ENCODE measurements around the gene DMRTC1.
"Not testable (repeated sequence)": the region's sequence is repeated elsewhere in the genome, so short reads cannot be mapped to it uniquely, and the experiment has no call there.

The DMRTC1 gene

DNA sequence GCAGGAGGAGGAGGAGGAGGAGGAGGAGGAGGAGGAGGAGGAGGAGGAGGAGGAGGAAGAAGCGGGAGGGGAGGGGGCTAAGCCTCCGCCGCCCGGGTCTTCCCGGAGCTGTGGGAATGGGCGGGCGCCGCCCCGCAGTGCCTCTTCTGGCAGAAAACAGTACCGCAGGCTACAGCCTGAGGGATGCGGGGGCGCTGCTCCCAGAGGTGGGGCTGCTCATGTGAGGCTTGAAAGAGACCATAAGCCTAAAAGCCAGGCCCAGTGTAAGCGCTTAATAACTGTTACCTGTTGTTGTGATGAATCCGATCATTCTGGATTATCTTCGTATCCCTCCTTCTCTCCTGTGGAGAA, at the start of gene DMRTC1:
Gene DMRTC1 (minus strand): TSS at position 19 of the 351 bp plus-strand sequence. CDS start 68,143 bp downstream, outside the sequence.
- not testable (repeated sequence) for DNase-seq

DNA sequence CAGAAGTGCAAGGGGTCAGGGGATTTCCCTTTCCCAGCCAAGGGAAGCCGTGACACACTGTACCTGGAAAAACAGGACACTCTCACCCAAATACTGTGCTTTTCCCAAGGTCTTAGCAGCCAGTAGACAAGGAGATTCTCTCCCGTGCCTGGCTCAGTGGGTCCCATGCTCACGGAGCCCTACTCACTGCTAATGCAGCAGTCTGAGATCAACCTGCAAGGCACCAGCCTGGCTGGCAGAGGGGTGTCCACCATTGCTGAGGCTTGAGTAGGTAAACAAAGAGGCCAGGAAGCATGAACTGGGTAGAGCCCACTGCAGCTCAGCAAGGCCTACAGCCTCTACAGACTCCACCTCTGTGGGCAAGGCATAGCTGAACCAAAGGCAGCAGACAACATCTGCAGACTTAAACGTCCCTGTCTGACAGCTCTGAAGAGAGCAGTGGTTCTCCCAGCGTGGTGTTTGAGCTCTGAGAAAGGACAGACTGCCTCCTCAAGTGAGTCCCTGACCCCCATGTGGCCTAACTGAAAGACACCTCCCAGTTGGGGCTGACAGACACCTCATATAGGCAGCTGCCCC, 37.3 kb upstream of the DMRTC1 start:
- DNase-seq = not testable (repeated sequence)

- DNase-seq = not testable (repeated sequence)
Observed at GRCh38 chrX:72974885-72975284, 31.2 kb upstream of the DMRTC1 start.

- not testable (repeated sequence) for DNase-seq
Observed at GRCh38 chrX:72971859-72972258, 28.2 kb upstream of the DMRTC1 start.

- not testable (repeated sequence) for DNase-seq
Observed at GRCh38 chrX:72959971-72960370, 16.3 kb upstream of the DMRTC1 start.

- DNase-seq = not testable (repeated sequence)
Observed at GRCh38 chrX:72943035-72943818, 410 bp downstream of the DMRTC1 start.

- not testable (repeated sequence) for DNase-seq
Observed at GRCh38 chrX:72942272-72942671, 1.4 kb downstream of the DMRTC1 start.

DNA sequence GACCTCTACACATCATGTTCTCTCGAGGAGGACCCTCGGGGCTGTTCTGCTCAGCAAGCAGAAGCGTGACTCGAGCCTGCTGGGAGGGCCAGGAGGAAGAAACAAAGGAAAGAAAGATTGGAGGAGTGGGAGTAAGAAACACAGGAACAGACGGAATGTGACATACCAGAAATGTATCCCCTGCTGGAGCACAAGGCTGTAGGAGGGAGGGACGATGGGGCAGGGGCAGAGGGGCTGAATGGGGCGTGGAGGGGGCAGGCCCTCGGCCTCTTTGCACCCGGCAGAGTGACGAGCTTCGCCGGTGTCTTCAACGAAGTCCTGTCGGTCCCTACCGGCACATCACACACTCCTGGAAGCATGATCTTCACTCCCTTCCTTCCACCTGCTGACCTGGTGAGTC, 5.7 kb downstream of the DMRTC1 start, which contains the start of gene FAM236A:
Gene FAM236A (plus strand): TSS at position 301 of the 400 bp plus-strand sequence. CDS start 57 bp downstream, at position 358.
- not testable (repeated sequence) for DNase-seq

DNA sequence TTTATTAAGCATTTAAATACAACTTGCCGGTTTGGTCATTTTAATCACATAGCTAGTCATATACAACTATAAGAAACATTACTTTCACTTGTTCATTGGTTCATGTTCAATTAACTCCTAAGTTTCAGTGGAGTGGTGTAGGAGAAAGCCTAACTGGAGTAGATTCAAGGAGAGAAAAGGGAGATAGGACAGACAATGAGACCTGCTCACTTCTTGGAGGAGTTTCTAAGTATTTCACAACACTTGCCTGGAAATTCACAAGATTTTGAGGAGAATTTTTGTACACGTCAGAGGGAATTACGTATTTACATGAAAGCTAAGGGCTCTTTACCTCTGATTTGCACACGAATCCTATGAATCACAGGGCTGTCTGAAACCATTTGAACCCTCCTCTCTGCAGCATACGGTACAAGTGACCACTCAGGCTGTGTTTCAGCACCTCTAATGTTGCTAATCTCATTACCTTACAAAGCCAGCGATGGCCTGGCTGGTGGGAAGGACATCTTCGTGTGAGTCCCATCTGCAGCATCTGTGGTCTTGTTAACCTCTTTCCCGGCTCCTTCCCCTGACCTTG, 6.7 kb downstream of the DMRTC1 start:
- not testable (repeated sequence) for DNase-seq

DNA sequence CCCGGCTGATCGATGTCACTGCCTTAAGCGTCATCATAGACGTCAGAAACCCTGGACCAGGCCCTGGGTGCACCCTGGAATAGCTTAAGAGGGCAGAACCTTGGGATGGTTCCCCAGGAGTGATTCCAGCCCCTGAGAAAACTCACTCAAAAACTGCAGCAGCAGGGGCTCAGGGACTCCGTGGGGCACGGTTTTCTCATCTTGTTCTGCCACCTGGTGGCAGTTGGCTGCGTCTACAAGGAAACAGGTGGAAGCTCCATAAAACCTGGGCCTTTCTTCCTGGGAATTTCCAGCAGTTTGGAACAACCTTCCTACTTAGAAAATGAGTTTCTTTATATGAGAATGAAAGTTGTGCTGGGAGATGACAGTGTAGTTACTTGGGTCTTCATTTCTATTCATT, 7.2 kb downstream of the DMRTC1 start:
- DNase-seq = not testable (repeated sequence)

DNA sequence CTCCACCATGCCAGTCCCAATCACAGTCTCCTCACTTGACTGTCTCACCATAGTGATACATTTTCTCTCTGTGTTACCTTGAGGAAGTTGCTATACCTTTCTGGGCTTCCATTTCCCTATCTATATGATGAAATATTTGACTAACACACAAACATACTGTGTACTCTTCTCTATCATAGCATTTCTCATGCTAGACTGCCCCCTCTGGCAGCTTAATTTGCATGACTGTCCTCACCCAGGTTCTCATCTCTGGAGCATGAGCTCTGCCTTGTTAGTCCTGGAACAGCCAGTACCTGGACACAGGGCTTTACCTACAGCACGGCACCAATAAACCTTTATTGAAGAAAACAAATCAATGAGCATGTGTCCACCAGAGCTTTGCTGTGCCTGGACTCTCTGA, 11.4 kb downstream of the DMRTC1 start:
- DNase-seq = not testable (repeated sequence)

GRCh38 chrX:72916096-72916495, 27.5 kb downstream of the DMRTC1 start:
- DNase-seq = not testable (repeated sequence)

DNA sequence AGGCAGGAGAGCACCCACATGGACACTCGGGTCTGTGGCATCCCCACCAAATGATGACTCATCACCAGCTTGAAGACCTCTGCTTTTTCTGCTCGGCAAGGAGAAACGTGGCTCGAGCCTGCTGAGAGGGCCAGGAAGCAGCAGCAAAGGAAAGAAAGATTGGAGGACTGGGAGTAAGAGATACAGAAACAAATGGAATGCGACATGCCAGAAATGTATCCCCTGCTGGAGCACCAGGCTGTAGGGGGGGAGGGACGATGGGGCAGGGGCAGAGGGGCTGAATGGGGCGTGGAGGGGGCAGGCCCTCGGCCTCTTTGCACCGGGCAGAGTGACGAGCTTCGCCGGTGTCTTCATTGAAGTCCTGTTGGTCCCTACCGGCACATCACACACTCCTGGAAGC, 31.3 kb downstream of the DMRTC1 start, which contains the start of gene FAM236C:
Gene FAM236C (plus strand): TSS at position 301 of the 400 bp plus-strand sequence. CDS start 100 bp downstream, outside the sequence.
- DNase-seq = not testable (repeated sequence)

DNA sequence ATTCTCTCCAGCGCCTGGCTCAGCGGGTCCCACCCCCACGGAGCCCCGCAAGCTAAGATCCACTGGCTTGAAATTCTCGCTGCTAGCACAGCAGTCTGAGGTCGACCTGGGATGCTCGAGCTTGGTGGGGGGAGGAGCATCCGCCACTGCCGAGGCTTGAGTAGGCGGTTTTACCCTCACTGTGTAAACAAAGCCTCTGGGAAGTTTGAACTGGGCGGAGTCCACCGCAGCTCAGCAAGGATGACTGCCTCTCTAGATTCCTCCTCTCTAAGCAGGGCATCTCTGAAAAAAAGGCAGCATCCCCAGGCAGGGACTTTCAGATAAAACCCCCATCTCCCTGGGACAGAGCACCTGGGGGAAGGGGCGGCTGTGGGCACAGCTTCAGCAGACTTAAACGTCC, 53.9 kb downstream of the DMRTC1 start:
- not testable (repeated sequence) for DNase-seq

GRCh38 chrX:72882898-72883297, 60.7 kb downstream of the DMRTC1 start:
- DNase-seq = not testable (repeated sequence)

GRCh38 chrX:72837532-72837931, 106.1 kb downstream of the DMRTC1 start:
- DNase-seq = not testable (repeated sequence)

DNA sequence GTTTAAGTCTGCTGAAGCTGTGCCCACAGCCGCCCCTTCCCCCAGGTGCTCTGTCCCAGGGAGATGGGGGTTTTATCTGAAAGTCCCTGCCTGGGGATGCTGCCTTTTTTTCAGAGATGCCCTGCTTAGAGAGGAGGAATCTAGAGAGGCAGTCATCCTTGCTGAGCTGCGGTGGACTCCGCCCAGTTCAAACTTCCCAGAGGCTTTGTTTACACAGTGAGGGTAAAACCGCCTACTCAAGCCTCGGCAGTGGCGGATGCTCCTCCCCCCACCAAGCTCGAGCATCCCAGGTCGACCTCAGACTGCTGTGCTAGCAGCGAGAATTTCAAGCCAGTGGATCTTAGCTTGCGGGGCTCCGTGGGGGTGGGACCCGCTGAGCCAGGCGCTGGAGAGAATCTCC, 112.9 kb downstream of the DMRTC1 start:
- DNase-seq = not testable (repeated sequence)
